Stimulated activated CD4-positive, alpha-beta T cell treated with anti-CD3 and anti-CD28 coated beads, TNF-alpha, amount 100 ng/mL, for 24 hours (primary cell): ENCODE results near the gene FEM1B.

ENCODE experiments used
- DNase-seq, 3 experiments: peaks; one replicate each; pipeline ENCODE4 v3.0.0-alpha.2; 2020; ENCODE audit warnings: low read depth in 3 of 3

FEM1B gene

GRCh38 chr15:68285259-68285980 is 7.9 kb downstream of the FEM1B start:
- no peak for DNase-seq

GRCh38 chr15:68286256-68286655 is 8.7 kb downstream of the FEM1B start:
- no peak for DNase-seq

DNA sequence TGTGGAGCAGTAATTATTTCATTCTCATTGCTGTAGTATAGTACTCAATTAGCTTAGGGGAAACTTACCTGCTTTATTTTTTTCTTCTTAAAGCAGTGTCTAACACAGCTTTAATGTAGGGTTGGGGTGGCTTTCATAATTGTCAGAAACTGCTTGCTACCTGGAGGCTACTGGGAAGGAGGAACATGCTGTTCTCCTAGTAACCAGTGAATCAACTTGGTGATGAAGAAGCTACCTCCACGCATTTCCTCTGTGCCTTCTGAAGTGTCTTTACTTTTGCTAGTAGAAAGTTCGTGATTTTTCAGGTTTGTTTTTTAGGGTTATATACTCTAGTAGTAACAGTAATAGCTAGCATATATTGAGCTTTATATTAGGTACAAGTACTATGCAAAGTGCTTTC is 11.5 kb downstream of the FEM1B start:
- DNase-seq, result no peak

DNA sequence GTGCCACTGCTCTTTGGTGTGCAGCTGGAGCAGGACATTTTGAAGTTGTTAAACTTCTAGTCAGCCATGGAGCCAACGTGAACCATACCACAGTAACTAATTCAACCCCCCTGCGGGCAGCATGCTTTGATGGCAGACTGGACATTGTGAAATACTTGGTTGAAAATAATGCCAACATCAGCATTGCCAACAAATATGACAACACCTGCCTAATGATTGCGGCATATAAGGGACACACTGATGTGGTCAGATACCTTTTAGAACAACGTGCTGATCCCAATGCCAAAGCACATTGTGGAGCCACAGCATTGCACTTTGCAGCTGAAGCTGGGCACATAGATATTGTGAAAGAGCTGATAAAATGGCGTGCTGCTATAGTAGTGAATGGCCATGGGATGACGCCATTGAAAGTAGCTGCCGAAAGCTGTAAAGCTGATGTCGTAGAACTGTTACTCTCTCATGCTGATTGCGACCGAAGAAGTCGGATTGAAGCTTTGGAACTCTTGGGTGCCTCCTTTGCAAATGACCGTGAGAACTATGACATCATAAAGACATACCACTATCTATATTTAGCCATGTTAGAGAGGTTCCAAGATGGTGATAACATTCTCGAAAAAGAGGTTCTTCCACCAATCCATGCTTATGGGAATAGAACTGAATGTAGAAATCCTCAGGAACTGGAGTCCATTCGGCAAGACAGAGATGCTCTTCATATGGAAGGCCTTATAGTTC is 12.2 kb downstream of the FEM1B start:
- DNase-seq, result no peak

- no peak for DNase-seq
Measured at GRCh38 chr15:68290715-68291114, 13.2 kb downstream of the FEM1B start.

- no peak for DNase-seq
Measured at GRCh38 chr15:68292157-68292781, 14.7 kb downstream of the FEM1B start.

- DNase-seq, result no peak
Measured at GRCh38 chr15:68292967-68293366, 15.4 kb downstream of the FEM1B start.

GRCh38 chr15:68295014-68295805 is 17.7 kb downstream of the FEM1B start:
- DNase-seq, result no peak

DNA sequence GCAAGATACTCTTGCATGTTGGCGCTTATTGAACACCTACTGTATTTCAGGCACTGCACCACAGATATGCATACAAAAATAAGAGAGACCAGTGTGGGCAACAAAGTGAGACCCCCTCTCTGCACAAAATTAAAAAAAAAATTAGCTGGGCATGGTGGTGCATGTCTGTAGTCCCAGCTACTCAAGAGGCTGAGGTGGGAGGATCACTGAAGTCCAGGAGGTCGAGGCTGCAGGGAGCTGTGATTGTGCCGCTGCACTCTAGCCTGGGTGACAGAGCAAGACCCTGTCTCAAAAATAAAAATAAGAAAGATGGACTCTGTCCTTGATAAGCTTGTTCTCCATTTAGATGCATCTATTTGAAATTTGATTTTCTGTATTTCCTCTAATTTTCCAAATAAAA is 20.8 kb downstream of the FEM1B start:
- DNase-seq, result no peak

DNA sequence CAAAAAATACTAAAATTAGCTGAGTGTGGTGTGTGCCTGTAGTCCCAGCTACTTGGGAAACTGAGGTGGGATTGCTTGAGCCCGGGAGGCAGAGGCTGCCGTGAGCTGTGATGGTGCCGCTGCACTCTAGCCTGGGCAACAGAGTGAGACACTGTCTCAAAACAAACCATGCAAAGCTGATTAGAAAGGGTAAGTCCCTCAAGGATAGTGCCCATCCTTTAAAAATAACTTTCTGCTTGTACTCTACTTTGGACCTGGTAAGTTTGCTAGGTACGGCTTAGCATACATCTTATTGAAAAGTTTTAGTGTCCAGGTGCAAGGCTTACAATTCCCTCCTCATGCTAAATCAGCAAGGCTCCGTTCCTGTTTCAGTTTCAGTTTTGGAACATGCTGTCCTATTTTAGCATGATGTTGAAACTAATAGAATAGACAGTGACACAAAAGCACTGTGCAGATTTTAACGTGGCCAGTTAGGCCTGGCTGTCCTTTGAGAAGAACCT is 21.4 kb downstream of the FEM1B start:
- no peak for DNase-seq

DNA sequence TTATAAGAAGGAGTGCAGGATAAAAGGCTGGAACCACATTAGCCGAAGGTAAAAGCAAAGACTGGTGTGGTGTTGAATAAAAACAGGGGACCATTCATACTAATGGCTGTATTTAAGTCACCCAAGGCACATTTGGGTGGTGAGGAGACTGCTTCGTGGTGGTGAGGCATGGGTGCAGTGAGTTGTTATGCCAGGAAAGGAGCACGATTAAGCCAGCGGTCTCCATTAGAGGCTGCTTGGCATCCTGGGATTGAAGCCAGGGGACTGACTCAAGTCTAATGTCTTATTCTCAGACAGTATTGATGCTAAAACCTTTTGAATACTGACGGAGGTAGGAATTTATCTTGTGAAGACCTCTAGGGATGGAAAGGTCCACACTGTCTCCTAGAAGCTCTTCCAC is 21.9 kb downstream of the FEM1B start:
- no peak for DNase-seq

DNA sequence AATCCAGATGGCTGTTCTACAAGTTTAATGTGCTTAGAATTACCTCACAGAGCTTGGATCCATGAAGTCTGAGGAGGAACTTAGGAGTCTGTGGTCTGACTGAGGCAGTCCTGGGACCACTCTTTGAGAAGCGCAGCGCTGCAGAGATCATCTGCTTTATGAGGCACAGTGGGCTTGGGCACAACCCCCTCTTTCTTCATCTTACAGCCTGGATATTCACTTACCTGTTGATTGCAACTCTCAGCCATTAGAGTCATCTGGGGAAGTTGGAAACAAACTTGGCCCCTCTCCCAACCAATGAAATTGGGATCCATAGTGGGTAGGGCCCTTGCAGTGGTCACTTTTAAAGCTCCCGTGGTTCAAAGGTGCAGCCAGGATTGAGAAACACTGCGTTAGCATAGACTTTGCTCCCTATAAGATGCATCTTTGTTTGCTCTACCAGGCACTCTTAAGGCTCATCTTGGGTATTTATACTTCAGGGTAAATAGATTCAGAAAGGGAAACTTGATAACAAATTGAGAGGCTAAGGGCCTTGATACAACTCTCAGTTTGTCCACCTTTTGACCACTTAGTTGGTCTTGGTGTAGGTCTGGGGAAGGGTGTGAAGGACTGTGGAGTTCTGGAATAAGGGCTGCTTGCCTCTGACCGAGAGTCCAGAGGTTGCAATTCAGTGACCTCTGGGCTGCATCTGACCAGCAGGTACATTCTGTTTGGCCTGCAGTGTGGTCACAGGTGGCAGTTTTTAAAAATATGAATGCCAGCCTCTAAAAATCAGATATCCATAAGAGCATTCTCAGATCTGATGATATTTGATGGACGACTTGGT is 22.8 kb downstream of the FEM1B start:
- DNase-seq, result no peak

DNA sequence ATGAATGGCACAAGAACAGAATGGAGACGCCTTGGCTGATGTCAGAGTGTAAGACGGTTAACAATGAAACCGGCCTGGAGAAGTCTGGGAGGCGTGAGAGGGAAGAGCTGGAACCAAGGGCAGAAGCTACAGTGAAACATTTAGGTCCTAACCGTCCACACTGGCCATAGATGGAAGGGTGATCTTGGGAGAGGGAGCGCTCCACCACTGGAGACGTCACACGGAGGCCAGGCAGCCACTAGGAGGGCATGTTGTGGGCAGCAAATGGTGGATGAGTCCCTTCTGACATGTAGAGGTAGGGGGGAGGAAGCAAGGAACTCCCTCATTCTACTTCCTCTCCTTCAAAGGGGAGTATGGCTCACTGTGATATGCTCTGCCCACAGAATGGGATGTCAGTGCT is 23.8 kb downstream of the FEM1B start:
- DNase-seq, result no peak

DNA sequence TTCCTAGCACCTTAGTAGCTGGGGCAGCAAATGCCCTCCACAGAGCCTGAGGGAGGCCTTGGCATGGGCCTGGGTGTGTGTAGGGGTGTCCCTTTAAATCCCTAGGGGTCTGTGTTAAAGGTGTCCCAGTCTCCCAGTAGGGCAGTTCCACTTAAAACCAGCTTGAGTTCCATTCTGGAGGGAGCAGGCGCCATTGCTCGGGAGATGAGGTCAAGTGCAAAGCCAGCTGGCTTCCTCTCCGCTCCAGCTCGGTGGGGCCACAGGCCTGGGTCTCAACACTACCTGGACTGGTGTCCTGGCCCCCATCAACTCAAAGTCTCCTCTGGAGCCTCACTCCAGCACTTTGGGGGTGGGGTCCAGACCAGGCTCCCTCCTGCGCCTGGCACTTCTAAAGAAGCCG is 25.2 kb downstream of the FEM1B start:
- DNase-seq, result no peak

DNA sequence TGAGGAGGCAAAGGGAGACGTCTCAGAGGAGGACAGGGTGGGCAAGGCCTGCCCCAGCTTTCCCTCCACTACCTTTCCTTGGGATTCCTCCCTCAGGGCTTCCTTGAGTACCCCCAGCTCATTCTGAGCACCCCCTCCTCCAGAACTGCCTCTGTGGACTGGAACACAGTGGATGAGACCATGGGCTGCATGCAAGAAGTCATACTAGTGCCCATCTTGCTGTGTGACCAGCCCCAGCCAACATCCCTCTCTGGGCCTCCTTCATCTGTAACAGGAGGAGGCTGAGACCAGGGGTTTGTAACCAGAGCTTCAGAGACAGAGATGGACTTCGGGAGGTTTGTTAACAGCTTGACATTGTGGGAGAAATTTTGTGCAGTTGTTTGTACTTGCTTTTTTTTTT is 25.6 kb downstream of the FEM1B start:
- DNase-seq, result no peak

- DNase-seq, result no peak
Measured at GRCh38 chr15:68303560-68304436, 26.3 kb downstream of the FEM1B start.

DNA sequence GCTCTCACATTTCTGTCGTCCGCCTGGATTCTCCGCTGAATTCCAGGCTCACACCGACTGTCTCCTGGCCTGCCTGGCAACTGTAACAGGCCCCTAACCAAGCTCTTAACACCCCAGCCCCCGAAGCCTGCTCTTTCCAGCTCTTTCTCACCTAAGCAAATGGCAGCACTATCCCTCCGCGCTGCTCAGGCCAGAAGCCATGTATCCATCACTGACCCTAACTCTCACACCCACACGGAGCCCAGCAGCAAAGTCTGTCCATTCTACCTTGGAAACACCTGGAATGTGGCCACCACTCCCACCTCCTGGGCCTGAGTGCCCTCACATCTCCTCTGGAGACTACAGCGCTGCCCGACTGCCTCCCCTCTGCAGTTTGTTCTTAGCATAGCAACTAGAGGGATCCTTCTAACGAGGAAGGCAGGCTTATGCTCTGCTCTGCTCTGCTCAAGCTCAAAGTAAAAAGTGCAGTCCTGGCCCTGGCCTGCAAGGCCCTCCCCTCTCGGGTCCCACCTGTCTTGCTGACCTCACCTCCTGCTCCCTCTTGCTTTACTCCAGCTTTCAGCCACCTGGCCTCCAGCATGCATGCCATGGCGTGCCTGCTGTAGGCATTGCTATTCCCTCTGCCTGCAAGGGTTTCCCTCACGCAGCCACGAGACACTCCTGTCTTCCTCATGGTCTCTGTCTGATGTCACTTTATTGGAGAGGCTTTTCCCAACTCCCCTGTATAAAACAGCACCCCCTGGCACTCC is 27.2 kb downstream of the FEM1B start:
- DNase-seq, result no peak

- DNase-seq, result no peak
Measured at GRCh38 chr15:68305420-68305871, 27.9 kb downstream of the FEM1B start.
